NCI-H1105 (cell line): ENCODE measurements around the gene GLTP.
"Not testable (repeated sequence)": the region's sequence is repeated elsewhere in the genome, so short reads cannot be mapped to it uniquely, and the experiment has no call there.

Experiments used
- DNase-seq: peaks from one replicate; lab custom pipeline; 2025; lab: John Stamatoyannopoulos, UW

Gene GLTP, protein sequence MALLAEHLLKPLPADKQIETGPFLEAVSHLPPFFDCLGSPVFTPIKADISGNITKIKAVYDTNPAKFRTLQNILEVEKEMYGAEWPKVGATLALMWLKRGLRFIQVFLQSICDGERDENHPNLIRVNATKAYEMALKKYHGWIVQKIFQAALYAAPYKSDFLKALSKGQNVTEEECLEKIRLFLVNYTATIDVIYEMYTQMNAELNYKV

DNA sequence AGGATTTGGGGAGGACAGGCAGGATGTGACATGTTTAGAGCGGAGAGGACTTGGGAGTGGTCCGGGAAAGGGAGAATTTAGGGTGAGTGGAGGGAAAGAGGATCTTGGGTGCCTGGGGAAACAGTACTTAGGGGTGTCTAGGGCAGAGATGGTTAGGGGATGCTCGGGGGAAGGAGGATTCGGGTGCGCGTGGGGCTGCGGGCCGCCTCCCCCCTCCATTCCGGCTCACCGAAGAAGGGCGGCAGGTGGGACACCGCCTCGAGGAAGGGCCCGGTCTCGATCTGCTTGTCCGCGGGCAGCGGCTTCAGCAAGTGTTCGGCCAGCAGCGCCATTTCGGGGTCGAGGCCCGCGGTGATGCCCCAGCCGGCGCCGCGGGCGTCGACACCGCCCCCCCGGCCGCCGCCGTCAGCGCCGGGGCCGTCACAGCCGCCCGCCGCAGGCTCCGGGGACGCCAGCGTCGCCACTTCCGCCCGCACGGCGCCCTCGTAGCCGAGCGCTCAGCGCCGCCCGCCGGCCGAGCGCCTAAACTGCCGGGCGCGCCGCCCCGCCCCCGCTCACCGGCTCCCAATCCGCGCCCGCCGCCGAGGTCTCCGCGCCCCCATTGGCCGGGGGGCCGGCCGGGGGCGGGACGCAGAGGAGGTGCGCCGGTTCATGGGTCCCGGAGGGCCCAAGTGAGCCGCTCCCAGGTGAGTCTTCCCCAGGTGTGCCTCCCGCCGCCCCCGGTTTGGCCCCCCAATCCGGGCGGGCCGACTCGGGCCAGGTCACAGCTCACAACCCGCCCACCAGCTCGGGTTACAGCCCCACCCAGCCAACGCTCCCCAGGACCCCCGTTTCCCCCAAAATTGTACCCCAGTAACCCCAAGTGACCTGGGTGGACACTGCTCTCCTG, at the start of gene GLTP:
GLTP (minus strand) TSS at position 499 of the 889 bp plus-strand sequence; CDS start at position 332, 167 bp downstream.
- DNase-seq, result peak; percentile 80

DNA sequence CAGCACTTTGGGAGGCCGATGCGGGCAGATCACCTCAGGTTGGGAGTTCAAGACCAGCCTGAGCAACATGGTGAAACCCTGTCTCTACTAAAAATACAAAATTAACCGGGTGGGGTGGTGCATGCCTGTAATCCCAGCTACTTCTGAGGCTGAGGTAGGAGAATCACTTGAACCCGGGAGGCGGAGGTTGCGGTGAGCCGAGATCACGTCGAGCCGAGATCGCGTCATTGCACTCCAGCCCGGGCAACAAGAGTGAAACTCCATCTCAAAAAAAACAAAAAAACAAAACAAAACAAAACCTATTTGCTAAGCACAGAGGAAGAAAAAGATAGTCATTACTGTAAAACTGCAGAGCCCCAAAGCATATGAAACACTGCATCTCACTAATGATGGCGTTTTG, 49.0 kb upstream of the GLTP start:
- DNase-seq, result not testable (repeated sequence)

DNA sequence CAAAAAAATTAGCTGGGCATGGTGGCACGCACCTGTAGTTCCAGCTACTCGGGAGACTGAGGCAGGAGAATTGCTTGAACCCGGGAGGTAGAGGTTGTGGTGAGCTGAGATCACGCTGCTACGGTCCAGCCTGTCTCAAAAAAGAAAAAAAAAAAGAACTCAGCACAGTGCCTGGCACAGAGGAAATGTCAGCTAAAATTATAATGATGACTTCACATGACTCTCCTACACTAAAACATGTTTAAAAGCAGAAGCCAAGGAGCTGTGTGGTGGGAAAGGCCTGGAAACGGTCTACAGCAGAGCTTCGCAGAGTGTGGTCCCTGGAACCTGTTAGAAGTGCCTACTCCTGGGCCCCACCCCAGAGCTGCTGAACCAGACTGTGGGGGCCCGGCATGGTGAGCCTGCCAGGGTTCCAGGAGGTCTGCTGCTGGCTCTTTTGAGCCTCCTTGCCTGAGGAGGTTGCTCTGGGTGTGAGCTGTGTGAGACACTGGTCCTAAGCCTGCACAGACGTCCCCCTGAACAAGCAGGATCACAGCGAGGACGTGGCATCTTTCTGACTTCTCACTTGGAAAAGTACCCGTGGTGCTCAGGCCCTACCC, 47.8 kb upstream of the GLTP start:
- no peak for DNase-seq

DNA sequence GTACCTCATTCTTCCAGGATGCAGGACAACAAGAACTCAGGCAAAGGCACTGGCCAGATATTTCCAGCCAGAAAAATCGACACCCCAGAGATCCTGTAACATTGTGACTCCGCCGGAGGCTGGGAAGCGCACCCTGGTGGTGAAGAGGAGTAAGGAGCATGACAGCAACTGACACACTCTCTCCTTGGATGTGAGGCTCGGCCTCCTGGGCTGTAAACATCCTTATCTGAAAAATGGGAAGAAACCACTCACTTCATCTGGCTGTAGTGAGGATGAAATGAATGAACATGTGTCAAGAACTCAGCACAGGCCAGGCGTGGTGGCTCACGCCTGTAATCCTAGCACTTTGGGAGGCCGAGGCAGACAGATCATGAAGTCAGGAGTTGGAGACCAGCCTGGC, 47.3 kb upstream of the GLTP start:
- DNase-seq, result peak; percentile 15

DNA sequence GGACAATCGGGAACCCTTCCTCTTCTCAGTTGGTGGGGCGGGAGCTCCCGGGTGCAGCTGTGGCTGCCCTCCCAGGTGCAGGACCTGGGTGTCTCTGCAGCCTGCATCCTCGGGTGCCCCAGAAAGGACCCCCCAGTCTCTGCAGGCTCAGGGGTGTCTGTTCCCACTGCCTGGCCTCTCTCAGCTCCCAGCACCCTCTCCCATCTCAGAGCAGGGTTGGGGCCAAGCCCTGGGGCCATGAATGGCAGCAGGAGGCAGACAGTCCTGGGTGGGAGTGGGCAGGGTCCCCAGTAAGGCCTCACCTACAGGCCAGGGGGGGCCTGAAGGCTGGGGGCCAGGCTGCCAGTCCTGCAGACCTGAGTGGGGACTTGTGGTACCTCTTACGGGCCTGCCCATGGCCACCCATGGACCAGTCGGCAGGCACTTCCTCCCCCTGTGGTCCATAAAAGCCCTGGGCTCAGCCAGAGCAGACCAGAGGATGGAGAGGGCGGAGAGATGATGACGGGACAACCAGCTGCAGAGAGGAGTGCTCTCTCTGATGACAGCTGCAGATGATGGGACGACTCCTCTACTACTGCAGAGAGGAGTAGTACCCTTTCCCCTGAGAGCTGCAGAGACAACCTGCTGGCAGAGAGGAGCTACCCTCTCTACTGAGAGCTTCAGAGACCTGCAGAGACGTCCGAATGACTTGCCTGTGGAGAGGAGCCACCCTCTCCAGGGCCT, 46.3 kb upstream of the GLTP start:
- no peak for DNase-seq

DNA sequence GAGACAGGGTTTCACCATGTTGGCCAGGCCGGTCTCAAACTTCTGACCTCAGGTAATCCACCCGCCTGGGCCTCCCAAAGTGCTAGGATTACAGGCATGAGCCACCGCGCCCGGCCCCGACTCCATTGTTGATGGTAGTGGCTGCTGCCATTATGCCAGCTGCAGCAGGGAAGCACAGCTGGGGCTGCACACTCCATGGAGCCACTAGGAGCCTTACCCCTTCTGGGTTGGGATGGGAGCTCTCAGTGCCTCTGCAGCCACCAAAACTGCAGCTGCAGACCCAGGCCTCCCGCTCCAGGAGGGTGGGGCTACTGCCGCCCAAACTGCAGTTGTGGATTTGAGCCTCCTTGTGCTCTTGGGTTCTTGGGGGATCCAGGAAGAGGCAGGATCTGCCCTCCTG, 45.7 kb upstream of the GLTP start:
- DNase-seq, result no peak

DNA sequence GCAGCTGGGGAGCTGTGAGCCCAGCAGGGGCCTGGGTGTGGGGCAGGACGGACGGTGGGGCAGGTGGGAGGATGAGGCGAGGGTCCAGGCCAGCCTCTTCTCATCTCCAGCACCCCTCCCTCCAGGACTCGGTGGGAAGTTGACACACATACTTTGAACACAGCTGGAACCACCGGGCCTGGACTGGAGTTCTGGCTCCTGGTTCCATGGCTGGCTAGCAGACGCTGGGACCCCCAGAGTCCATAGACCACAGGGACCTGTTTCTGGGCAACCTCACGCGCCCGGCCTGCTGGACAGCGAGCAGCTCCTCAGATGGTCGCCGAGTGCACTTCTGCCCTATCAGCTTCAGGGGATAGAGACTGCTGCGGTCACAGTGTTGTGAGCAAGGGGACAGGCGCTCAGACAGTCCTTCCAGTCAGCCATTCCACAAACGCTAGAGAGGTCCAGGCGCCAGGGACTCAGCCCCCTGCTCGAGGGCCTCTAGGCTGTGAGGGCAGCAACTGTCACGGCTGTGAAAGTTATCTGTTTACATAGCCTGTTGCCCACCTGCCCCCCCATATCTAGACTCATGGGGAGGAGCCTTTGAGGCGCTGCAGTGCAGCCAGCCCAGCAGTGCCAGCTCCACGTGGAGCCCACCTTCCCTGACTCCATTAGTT, 45.0 kb upstream of the GLTP start:
- no peak for DNase-seq

DNA sequence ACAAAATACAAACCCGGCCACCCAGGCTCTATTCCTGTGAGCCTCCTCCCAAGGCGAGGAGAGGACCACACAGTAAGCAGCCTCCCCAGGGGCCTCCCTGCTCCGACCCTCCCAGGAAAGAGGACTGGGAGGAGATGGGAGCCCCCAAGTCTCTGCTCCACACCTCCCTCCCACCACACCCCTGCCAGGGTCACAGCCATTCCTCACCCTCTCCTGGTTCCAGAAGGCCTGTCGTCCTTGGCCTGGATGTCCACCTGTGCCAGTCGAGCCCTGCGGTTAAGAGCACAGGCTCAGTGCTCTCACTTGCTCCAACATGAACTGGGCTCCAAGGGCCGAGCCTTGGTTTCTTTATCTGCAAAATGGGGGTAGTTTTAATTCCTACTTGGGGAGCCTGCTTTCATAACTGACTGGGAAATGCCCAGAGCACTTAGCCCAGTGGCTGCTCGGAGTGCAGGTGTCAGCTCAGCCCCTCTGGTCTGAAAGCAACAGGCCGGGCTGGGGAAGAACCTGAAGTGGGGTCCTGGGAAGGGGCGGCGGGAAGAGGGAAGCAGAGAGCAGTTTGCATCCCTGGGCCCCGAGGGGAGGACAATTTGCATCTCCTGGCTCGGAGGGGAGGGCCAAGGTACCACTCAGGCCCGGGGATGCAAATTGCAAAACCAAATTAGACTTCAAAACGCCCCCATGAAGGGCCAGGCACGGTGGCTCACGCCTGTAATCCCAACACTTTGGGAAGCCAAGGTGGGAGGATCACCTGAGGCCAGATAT, 43.3 kb upstream of the GLTP start:
- DNase-seq, result no peak

DNA sequence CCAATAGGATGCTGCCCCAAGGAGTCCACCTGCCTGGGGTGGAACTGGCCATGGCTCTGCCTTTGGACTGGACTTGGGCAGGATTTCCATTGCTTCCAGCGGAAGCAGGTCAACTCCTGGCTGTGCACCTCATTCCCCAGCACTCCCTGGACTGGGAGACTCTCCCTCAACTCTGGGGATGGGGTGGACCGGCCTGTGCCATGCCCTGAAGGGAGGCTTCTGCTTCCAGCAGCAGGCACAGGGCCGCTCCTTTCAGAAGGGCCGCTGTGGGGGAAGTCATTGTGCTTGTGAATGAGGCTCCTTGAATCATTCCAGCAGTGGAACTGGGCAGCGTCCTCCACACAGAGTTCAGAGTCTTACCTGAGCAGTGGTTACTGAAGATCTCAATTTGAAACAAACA, 42.7 kb upstream of the GLTP start:
- DNase-seq, result no peak

DNA sequence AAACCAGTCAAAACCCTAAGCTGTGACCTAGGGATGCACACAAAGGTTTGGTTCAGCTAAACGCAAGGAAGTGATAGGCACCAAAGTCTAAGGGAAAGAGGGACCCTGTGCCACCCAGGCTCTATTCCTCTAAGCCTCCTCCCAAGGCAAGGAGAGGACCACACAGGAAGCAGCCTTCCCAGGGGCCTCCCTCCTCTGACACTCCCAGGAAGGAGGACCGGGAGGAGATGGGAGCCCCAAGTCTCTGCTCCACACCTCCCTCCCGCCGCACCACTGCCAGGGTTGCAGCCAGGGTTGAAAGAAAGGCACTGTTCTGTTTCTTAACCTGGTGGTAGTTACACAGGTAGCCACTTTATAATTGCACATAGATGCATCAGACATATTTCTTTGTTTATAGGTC, 41.6 kb upstream of the GLTP start:
- DNase-seq, result no peak

DNA sequence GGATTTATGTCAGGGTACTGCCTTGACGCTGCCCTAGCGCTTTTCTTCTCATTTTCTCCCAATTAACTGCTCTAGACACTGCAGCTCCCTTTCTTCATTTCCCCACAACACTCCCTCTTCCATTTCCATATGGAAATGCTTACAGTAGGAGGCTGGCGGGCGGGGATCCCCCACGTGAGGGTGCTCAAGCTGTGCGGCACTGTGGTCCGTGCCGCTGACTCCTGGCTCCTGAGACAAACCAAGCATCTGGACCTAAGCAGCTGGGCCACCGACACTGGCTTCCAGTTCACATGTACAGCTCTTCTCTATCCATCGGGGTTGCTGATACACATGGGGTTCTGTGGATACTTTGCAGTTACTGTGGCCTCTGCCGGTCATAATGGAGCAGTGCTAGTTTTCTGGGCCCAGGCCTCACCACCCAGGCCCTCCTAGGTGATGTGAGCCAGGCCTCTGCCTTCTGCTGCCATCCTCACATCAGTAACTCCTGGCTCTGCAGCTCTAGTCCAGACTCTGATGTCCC, 40.0 kb upstream of the GLTP start:
- DNase-seq, result no peak

DNA sequence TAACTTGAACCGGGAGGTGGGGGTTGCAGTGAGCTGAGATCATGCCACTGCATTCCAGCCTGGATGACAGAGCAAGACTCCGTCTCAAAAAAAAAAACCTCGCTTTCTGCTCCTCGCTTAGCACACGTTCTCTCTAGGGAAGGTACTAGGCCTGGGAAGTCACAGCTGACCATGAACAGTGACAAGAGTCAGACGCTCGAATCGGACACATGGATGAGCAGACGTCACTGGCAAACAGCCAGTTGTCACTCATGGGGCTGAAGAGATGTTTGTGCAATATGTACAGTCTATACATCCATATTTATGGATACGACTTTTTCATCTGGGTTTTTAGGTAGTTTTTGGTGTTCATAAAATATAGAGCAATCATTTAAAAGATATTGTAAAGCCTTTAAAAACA, 39.1 kb upstream of the GLTP start:
- no peak for DNase-seq

DNA sequence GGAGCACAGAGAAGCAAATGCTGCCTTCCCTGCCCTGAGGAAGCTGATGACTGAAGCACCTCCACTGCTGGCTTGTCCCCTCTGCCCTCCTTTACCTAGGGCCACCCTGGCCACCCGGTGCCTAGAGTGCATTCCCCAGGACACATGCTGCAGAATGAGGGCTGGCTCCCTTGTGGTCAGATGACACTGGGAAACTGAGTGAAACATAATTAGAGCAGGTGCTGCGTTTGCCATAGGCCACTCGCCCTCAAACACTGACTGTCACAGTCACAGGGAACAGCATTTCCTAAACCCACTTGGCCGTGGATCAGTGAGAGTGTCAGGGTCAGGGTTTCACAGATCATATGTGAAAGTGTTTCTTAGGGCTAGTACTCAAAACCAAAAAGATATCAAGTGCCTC, 35.7 kb upstream of the GLTP start:
- DNase-seq, result no peak

DNA sequence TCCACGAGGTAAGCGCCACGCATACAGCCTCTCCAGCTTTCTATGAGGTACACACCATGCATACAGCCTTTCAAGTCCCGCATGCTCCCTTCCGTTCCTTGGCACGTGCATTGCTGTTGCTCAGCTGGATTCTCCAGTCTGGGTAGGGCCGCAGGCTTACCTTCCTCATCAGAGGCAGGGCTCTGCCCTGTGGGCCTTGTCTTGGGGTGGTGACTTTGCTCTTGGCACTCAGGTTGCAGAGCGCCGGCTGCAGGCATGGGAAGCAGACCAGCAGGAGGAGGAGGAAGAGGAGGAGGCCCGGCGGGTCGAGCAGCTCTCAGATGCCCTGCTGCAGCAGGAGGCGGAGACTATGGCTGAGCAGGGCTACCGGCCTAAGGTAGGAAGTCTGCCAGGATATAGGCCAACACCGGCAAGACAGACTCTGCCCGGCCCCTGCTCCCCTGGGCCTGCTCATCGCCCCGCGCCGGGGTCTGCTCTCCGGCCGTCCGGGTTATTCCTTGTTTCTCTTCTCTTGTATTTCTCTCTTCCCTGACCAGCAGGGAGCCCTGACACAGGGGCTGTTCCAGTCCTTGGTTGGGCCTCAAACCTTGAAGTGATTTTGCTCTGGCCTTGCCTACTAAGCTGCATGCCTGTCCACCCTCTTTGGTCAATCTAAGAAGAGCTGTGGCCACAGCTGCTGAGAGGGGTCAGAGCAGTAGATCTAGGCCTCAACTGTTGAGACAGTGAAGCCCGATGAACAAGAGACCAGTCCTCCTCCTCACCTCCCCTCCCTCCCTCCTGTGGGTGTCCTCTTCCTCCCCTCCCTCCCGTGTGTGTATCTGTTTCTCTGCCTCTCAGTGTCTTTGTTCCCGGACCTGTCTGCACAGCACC, 35.1 kb upstream of the GLTP start:
- DNase-seq, result no peak

DNA sequence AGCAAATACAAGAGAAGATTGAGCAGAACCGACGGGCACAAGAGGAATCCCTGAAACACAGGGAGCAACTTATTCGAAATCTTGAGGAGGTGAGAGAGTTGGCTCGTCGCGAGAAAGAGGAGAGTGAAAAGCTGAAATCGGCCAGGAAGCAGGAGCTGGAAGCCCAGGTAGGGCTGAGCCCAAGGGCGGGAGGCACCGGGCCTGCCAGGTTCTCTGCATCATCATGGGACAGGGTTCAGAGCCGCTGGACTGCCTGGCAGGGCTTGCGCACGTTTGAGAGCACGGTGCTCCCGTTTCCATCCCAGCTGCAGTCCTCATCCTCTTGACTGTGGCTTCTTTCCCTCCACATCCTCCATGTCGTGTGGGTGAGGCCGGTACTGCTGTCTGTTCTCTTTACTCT, 34.1 kb upstream of the GLTP start:
- DNase-seq, result no peak

DNA sequence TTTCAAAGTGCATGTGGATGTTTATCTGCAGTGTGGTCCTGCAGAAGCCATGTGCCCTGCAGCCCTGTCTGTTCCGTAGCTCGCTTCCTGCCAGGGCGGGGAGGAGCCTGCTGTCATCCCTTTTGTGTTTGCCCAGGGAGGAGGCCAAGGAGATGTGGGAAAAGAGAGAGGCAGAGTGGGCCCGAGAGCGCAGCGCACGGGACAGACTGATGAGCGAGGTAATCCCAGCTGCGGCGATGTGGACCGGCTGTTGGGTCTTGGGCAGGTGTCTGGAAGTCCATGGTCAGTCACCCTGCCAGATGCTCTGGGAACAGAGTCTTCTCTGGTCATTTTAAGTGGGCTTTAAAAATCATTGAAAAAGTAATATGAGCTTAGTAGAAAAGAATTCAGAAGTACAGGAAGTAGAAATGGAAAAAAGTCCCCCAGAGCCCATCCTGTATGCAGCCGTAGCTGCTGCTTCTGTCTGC, 32.5 kb upstream of the GLTP start:
- DNase-seq, result no peak

DNA sequence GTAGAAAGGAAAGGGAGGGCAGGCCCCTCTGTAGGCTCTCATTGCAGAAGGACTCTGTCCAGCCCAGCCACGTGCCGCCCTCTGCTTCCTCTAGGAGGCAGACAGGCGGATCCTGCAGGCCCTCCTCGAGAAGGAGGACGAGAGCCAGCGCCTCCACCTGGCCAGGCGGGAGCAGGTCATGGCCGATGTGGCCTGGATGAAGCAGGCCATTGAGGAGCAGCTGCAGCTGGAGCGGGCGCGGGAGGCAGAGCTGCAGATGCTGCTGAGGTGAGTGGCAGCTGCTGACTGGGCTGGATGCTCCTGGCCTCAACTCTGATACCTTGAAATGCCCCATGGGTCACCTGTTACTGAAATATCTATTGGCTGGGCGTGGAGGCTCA, 30.6 kb upstream of the GLTP start:
- no peak for DNase-seq

DNA sequence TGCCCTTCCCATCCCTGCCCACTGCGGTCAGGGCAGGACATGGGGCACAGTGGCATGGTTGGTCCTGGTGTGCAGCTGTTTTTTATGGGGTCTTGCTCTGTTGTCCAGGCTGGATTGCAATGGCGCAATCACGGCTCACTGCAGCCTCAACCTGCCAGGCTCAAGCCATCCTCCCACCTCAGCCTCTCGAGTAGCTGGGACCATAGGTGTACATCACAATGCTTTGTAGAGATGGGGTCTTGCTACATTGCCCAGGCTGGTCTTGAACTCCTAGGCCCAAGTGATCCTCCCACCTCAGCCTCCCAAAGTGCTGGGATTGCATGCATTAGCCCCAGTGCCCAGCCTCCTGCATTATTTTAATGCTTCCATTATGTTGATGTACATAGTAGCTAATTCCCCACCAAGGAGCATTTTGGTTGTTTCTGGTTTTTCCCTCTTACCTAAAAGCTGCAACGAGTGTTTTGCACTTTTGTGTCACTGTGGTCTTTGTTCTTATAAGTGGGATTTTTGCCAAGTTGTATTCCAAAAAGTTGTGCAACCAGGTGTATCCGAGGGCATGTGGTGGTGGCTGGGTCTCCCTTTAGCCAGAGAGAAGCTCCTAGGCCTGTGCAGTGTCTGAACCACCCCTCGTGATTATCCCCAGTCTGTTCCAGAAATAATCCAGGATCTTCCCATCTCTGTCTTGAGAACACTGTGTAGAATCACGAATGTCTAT, 30.1 kb upstream of the GLTP start:
- DNase-seq, result no peak

DNA sequence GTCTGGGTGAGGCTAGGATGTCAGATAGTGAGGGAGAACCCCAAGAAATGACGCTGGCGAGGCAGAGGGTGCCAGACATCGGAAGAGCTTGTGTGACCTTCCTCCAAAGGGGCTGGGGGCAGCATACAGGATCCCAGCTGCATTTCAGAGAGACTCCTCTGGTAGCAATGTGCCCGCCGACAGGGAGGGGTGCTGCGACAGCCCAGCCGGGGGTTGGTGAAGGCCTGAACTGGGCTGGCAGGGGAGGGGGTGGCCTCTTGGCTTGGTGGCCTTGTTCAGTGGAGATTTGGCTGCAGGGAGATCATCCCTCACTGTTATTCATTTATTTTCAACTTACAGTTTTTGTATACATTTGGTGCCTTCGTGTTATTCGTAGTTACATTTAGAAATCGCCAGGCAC, 25.0 kb upstream of the GLTP start:
- DNase-seq, result no peak
